Measurements from ENCODE around the gene FOXO6. TPM values are rescaled to one million over a fixed set of nuclear protein-coding genes. Genes with fewer than 3 reads are reported as not detected.

Gene FOXO6
- polyA plus RNA-seq, 1 donor (not counting 4 experiments of a cell fraction or from before 2014, with no cell fraction given): not detected

GRCh38 chr1:41379738-41380130 is 18.5 kb downstream of the FOXO6 start:
- H2AFZ ChIP-seq (ENCODE audit: control insufficient read depth, low read length): no peak overlapping the region
- no peak overlapping the region for H3K4me2 ChIP-seq (ENCODE audit: control insufficient read depth, extremely low read depth, insufficient read depth, low read depth, low read length)
- no peak overlapping the region for H3K9ac ChIP-seq (ENCODE audit: control insufficient read depth, extremely low read depth, insufficient read depth, low read length)
- dilution Hi-C loops (cut with MboI; ENCODE audit: extremely low pct_ligation_motif_present, low sequenced_read_pairs): no loop called here
- H3K4me1 ChIP-seq (ENCODE audit: control insufficient read depth, extremely low read depth, insufficient read depth, low read length): peaks cover 2% of the 10 kb centered on the region
- peaks cover 2% of the 10 kb centered on the region for H3K9me1 ChIP-seq (ENCODE audit: control insufficient read depth, extremely low read depth, insufficient read depth, low read length)
- no peaks in the 10 kb centered on the region for H3K36me3 ChIP-seq (ENCODE audit: control insufficient read depth in 2 of 2, extremely low read depth in 1 of 2, insufficient read depth in 2 of 2, low read length in 2 of 2)
- no peaks in the 10 kb centered on the region for H3K9me3 ChIP-seq (ENCODE audit: control insufficient read depth, low read depth, low read length)
- H3K4me3 ChIP-seq (ENCODE audit: control insufficient read depth in 2 of 3, extremely low read depth in 1 of 3, insufficient read depth in 2 of 3, low read depth in 1 of 3, low read length in 3 of 3): no peak overlapping the region
- FAIRE-seq: no peak
- TF ChIP-seq, protein P1, sequence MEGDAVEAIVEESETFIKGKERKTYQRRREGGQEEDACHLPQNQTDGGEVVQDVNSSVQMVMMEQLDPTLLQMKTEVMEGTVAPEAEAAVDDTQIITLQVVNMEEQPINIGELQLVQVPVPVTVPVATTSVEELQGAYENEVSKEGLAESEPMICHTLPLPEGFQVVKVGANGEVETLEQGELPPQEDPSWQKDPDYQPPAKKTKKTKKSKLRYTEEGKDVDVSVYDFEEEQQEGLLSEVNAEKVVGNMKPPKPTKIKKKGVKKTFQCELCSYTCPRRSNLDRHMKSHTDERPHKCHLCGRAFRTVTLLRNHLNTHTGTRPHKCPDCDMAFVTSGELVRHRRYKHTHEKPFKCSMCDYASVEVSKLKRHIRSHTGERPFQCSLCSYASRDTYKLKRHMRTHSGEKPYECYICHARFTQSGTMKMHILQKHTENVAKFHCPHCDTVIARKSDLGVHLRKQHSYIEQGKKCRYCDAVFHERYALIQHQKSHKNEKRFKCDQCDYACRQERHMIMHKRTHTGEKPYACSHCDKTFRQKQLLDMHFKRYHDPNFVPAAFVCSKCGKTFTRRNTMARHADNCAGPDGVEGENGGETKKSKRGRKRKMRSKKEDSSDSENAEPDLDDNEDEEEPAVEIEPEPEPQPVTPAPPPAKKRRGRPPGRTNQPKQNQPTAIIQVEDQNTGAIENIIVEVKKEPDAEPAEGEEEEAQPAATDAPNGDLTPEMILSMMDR (optimal IDR thresholded peaks at IDR 0.05 in 1 of 3, IDR thresholded peaks at IDR 0.05 in 1 of 3, conservative IDR thresholded peaks at IDR 0.05 in 1 of 3; ENCODE audit: extremely low read depth in 1 of 3, insufficient read depth in 2 of 3, low read length in 3 of 3): no peak
- TF ChIP-seq EZH2 (IDR thresholded peaks at IDR 0.05; ENCODE audit: low read length): no peak
- H3K79me2 ChIP-seq (ENCODE audit: control insufficient read depth, insufficient read depth, low read length): no peaks in the 10 kb centered on the region
- no peak overlapping the region for H3K27ac ChIP-seq (ENCODE audit: control insufficient read depth, insufficient read depth, low read length)
- DNase-seq (ENCODE audit: low read depth, low spot score): no peak
- H3K27me3 ChIP-seq (ENCODE audit: control insufficient read depth, extremely low read depth, insufficient read depth, low read length): peaks cover 44% of the 10 kb centered on the region
- peaks cover 4% of the 10 kb centered on the region for H4K20me1 ChIP-seq (ENCODE audit: control insufficient read depth, extremely low read depth, insufficient read depth, low read length)

DNA sequence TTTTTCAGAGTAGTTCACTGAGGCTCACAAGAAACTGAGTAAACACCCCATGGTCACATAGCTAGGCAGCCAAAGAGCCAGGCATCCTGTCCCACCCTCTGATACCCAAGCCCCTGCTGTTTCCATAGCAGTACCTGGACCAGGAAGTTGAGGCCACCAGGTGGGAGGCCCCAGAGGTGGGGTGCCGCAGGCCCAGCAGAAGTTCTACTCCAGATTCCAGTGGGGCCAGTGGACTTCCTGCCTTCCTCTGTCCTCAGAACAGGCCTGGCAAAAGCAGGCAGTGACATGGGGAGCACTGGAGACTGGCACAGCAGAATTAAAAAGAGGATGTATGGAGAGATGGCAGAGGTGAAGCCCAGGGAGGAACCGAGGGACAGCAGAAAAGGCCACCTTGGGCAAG is 19.0 kb downstream of the FOXO6 start:
- dilution Hi-C loops (cut with MboI; ENCODE audit: extremely low pct_ligation_motif_present, low sequenced_read_pairs): no loop called here
- Histone ChIP-seq H3K9me3 (ENCODE audit: control insufficient read depth, low read depth, low read length) (no peaks in the 10 kb centered on the region), H3K4me1 (ENCODE audit: control insufficient read depth, extremely low read depth, insufficient read depth, low read length) (peaks cover 2% of the 10 kb centered on the region), H3K27me3 (ENCODE audit: control insufficient read depth, extremely low read depth, insufficient read depth, low read length) (peaks cover 49% of the 10 kb centered on the region), H3K9ac (ENCODE audit: control insufficient read depth, extremely low read depth, insufficient read depth, low read length) (no peak overlapping the region), H4K20me1 (ENCODE audit: control insufficient read depth, extremely low read depth, insufficient read depth, low read length) (peaks cover 4% of the 10 kb centered on the region), H3K79me2 (ENCODE audit: control insufficient read depth, insufficient read depth, low read length) (no peaks in the 10 kb centered on the region), H3K36me3 (ENCODE audit: control insufficient read depth in 2 of 2, extremely low read depth in 1 of 2, insufficient read depth in 2 of 2, low read length in 2 of 2) (no peaks in the 10 kb centered on the region), H3K4me2 (ENCODE audit: control insufficient read depth, extremely low read depth, insufficient read depth, low read depth, low read length) (no peak overlapping the region), H3K27ac (ENCODE audit: control insufficient read depth, insufficient read depth, low read length) (no peak overlapping the region), H2AFZ (ENCODE audit: control insufficient read depth, low read length) (no peak overlapping the region), H3K9me1 (ENCODE audit: control insufficient read depth, extremely low read depth, insufficient read depth, low read length) (peaks cover 2% of the 10 kb centered on the region), H3K4me3 (ENCODE audit: control insufficient read depth in 2 of 3, extremely low read depth in 1 of 3, insufficient read depth in 2 of 3, low read depth in 1 of 3, low read length in 3 of 3) (no peak overlapping the region)
- TF ChIP-seq, protein P1 (optimal IDR thresholded peaks at IDR 0.05 in 1 of 3, IDR thresholded peaks at IDR 0.05 in 1 of 3, conservative IDR thresholded peaks at IDR 0.05 in 1 of 3; ENCODE audit: extremely low read depth in 1 of 3, insufficient read depth in 2 of 3, low read length in 3 of 3): no peak
- no peak for TF ChIP-seq EZH2 (IDR thresholded peaks at IDR 0.05; ENCODE audit: low read length)
- no peak for DNase-seq (ENCODE audit: low read depth, low spot score)
- no peak for FAIRE-seq
